ENCODE results near the gene HIKESHI. TPM values are rescaled to one million over a fixed set of nuclear protein-coding genes. Genes with fewer than 3 reads are reported as not detected.
A peak's percentile ranks its signal among the peaks of the same experiment; 100 is the strongest.
"Not testable (repeated sequence)": the region's sequence is repeated elsewhere in the genome, so short reads cannot be mapped to it uniquely, and the experiment has no call there.

HIKESHI gene
- total RNA-seq, 2 experiments from 2014 or later, result 6.3 to 6.6 TPM

DNA sequence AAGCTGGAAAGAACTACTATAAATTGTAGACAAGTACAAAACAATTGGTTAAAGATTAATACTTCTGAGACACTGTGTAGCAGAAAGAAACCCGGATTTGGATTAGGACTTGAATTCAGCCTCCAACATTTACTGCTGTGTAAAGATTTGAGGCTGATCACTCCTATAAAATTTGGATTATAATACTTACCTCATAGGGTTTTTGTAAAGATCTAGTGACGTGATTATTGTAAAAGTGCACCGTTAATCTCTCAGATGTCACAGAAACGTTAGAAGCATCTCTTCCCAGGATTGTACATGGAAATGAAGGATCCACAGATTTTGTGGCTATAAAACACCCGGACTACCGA, 323 bp upstream of the HIKESHI start:
- Mint-ChIP-seq H3K27ac (peak overlapping the region; percentile 98), H3K36me3 (ENCODE audit: low read depth) (peaks cover 15% of the 10 kb centered on the region), H3K4me3 (peak overlapping the region; percentile 99), H3K27me3 (no peaks in the 10 kb centered on the region), H3K4me1 (ENCODE audit: low read depth) (peaks cover 33% of the 10 kb centered on the region), H3K9me3 (no peaks in the 10 kb centered on the region)
- ATAC-seq (ENCODE audit: poor library complexity) (no peak), DNase-seq (no peak)
- POLR2A ChIA-PET, result interaction anchor here (1.4 to 1.6 kb wide), 2 partner anchors 636 to 654 kb away, joined by 3 to 4 read pairs; partner anchors contain the start of gene TMEM126A
- H3K4me1 ChIP-seq (ENCODE audit: insufficient read depth, low read length), result peaks cover 3% of the 10 kb centered on the region
- no peaks in the 10 kb centered on the region for H3K27me3 ChIP-seq (ENCODE audit: control insufficient read depth in 1 of 2, insufficient read depth in 2 of 2, low read length in 2 of 2)
- TF ChIP-seq, protein P1, sequence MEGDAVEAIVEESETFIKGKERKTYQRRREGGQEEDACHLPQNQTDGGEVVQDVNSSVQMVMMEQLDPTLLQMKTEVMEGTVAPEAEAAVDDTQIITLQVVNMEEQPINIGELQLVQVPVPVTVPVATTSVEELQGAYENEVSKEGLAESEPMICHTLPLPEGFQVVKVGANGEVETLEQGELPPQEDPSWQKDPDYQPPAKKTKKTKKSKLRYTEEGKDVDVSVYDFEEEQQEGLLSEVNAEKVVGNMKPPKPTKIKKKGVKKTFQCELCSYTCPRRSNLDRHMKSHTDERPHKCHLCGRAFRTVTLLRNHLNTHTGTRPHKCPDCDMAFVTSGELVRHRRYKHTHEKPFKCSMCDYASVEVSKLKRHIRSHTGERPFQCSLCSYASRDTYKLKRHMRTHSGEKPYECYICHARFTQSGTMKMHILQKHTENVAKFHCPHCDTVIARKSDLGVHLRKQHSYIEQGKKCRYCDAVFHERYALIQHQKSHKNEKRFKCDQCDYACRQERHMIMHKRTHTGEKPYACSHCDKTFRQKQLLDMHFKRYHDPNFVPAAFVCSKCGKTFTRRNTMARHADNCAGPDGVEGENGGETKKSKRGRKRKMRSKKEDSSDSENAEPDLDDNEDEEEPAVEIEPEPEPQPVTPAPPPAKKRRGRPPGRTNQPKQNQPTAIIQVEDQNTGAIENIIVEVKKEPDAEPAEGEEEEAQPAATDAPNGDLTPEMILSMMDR (IDR thresholded peaks at IDR 0.05), result no peak
- peak overlapping the region in 1 of 2 donors; percentile 85 for H3K27ac ChIP-seq (ENCODE audit: low read depth in 1 of 2, low read length in 2 of 2)
- H3K4me3 ChIP-seq (ENCODE audit: low read length), result peak overlapping the region; percentile 83
- CTCF ChIA-PET, result interaction anchor here (0.5 to 1.7 kb wide), 4 partner anchors 9 to 549 kb away, joined by 3 to 5 read pairs (median 4); no protein-coding TSS in a partner anchor
- intact Hi-C loops (cut with DNase I, micrococcal nuclease), result loop anchor here (1.0 to 10.0 kb wide), 6 partner anchors 57 to 677 kb away; partner anchors contain the start of genes DLG2 (in 2 of the 2), EED (in 2 of the 2), TMEM126B (in 2 of the 2) and CREBZF (in 1 of the 2)
- no peaks in the 10 kb centered on the region for H3K36me3 ChIP-seq (ENCODE audit: insufficient read depth, low read length)
- no peaks in the 10 kb centered on the region for H3K9me3 ChIP-seq (ENCODE audit: control insufficient read depth in 1 of 2, insufficient read depth in 1 of 2, low read length in 2 of 2)

DNA sequence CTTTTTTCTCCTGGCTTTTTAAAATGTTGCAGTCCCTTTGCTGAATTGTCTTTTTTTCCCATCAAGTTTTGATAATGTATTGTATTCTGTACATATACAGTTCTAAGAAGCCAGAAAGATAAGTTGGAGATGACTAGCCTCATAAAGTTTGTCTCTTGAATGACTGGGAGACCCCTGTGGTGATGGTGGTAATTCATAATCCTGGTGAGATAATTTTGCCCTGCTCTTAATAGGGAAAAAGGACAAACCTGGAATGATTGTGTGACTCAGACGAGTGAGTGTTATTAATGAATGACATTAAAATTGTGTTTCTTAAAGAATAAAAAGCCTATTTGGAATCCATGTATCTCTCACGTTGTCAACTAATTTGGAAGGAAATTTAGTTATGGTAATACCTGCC, 1.2 kb downstream of the HIKESHI start:
- no peaks in the 10 kb centered on the region for H3K27me3 ChIP-seq (ENCODE audit: control insufficient read depth in 1 of 2, insufficient read depth in 2 of 2, low read length in 2 of 2)
- H3K4me3 Mint-ChIP-seq, result peak overlapping the region; percentile 99
- peaks cover 33% of the 10 kb centered on the region for H3K4me1 Mint-ChIP-seq (ENCODE audit: low read depth)
- DNase-seq (no peak), ATAC-seq (ENCODE audit: poor library complexity) (no peak)
- CTCF ChIA-PET, result no interaction called here
- intact Hi-C loops (cut with DNase I, micrococcal nuclease), result loop anchor here (2.0 to 10.0 kb wide), 5 partner anchors 58 to 678 kb away; partner anchors contain the start of genes DLG2 (in 2 of the 2), TMEM126B (in 2 of the 2), CREBZF (in 1 of the 2) and EED (in 1 of the 2)
- H3K27me3 Mint-ChIP-seq, result no peaks in the 10 kb centered on the region
- H3K27ac Mint-ChIP-seq, result peak overlapping the region; percentile 98
- H3K36me3 ChIP-seq (ENCODE audit: insufficient read depth, low read length), result no peaks in the 10 kb centered on the region
- no peaks in the 10 kb centered on the region for H3K9me3 ChIP-seq (ENCODE audit: control insufficient read depth in 1 of 2, insufficient read depth in 1 of 2, low read length in 2 of 2)
- H3K27ac ChIP-seq (ENCODE audit: low read depth in 1 of 2, low read length in 2 of 2), result no peak overlapping the region
- no peaks in the 10 kb centered on the region for H3K9me3 Mint-ChIP-seq
- H3K4me1 ChIP-seq (ENCODE audit: insufficient read depth, low read length), result peaks cover 3% of the 10 kb centered on the region
- H3K4me3 ChIP-seq (ENCODE audit: low read length), result no peak overlapping the region
- peaks cover 15% of the 10 kb centered on the region for H3K36me3 Mint-ChIP-seq (ENCODE audit: low read depth)
- TF ChIP-seq, protein P1 (IDR thresholded peaks at IDR 0.05), result no peak
- POLR2A ChIA-PET, result interaction anchor here (1.2 to 1.6 kb wide), 3 partner anchors 58 to 656 kb away, joined by 3 to 6 read pairs (median 5); partner anchors contain the start of genes EED, PICALM and TMEM126A

DNA sequence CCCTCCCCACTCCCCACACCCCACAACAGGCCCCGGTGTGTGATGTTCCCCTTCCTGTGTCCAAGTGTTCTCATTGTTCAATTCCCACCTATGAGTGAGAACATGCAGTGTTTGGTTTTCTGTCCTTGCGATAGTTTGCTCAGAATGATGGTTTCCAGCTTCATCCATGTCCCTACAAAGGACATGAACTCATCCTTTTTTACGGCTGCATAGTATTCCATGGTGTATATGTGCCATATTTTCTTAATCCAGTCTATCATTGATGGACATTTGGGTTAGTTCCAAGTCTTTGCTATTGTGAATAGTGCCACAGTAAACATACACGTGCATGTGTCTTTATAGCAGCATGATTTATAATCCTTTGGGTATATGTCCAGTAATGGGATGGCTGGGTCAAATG, 6.7 kb downstream of the HIKESHI start:
- intact Hi-C loops (cut with DNase I, micrococcal nuclease), result loop anchor here in 1 of 2 experiments (10.0 kb wide), 2 partner anchors 644 to 684 kb away; partner anchors contain the start of genes CREBZF, DLG2 and TMEM126B
- Mint-ChIP-seq H3K36me3 (ENCODE audit: low read depth) (peaks cover 55% of the 10 kb centered on the region), H3K4me1 (ENCODE audit: low read depth) (peaks cover 49% of the 10 kb centered on the region)
- H3K4me3 Mint-ChIP-seq; ATAC-seq (ENCODE audit: poor library complexity); H3K4me1 ChIP-seq (ENCODE audit: insufficient read depth, low read length); H3K27ac ChIP-seq (ENCODE audit: low read depth in 1 of 2, low read length in 2 of 2); H3K9me3 ChIP-seq (ENCODE audit: control insufficient read depth in 1 of 2, insufficient read depth in 1 of 2, low read length in 2 of 2); H3K27me3 Mint-ChIP-seq; POLR2A ChIA-PET; H3K36me3 ChIP-seq (ENCODE audit: insufficient read depth, low read length); H3K9me3 Mint-ChIP-seq; H3K4me3 ChIP-seq (ENCODE audit: low read length); H3K27ac Mint-ChIP-seq; CTCF ChIA-PET; H3K27me3 ChIP-seq (ENCODE audit: control insufficient read depth in 1 of 2, insufficient read depth in 2 of 2, low read length in 2 of 2); DNase-seq: not testable (repeated sequence)

DNA sequence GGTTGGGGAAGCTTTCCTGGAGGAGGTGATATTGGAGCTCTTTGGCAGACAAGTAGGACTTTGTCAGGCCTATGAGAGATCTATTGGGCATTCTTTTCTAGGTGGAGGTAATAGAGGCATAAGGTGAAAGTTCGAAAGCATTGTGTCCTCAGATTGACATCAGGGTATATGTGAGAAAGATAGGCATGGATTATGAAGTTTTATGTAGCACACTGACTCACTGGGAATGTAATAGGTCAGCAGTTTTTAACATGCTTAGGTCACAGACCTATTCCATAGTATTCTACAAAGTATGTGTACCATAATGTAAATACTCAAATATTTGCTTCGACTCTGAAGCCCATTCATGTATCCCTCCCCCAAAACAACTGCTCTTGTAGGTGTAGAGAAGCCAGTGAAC, 11.8 kb downstream of the HIKESHI start:
- no peak for DNase-seq
- H3K4me1 ChIP-seq (ENCODE audit: insufficient read depth, low read length), result no peaks in the 10 kb centered on the region
- H3K27ac Mint-ChIP-seq, result no peak overlapping the region
- no peaks in the 10 kb centered on the region for H3K9me3 Mint-ChIP-seq
- peaks cover 81% of the 10 kb centered on the region for H3K36me3 Mint-ChIP-seq (ENCODE audit: low read depth)
- no peak overlapping the region for H3K4me3 Mint-ChIP-seq
- no peaks in the 10 kb centered on the region for H3K27me3 Mint-ChIP-seq
- H3K36me3 ChIP-seq (ENCODE audit: insufficient read depth, low read length), result peaks cover 25% of the 10 kb centered on the region
- POLR2A ChIA-PET, result no interaction called here
- no peaks in the 10 kb centered on the region for H3K9me3 ChIP-seq (ENCODE audit: control insufficient read depth in 1 of 2, insufficient read depth in 1 of 2, low read length in 2 of 2)
- CTCF ChIA-PET, result no interaction called here
- intact Hi-C loops (cut with DNase I, micrococcal nuclease), result no loop called here
- H3K27ac ChIP-seq (ENCODE audit: low read depth in 1 of 2, low read length in 2 of 2), result no peak overlapping the region
- TF ChIP-seq, protein P1 (IDR thresholded peaks at IDR 0.05), result no peak
- no peak overlapping the region for H3K4me3 ChIP-seq (ENCODE audit: low read length)
- H3K4me1 Mint-ChIP-seq (ENCODE audit: low read depth), result peaks cover 46% of the 10 kb centered on the region
- ATAC-seq (ENCODE audit: poor library complexity), result no peak
- H3K27me3 ChIP-seq (ENCODE audit: control insufficient read depth in 1 of 2, insufficient read depth in 2 of 2, low read length in 2 of 2), result no peaks in the 10 kb centered on the region

Measured in CD4-positive, alpha-beta T cell (primary cell).